Measurements from ENCODE around the gene ROCK2.

The ROCK2 gene

GRCh38 chr2:11224887-11225286, 119.5 kb downstream of the ROCK2 start:
- no peak for DNase-seq

- DNase-seq: no peak
Observed at GRCh38 chr2:11222845-11223244, 121.6 kb downstream of the ROCK2 start.

- no peak for DNase-seq
Observed at GRCh38 chr2:11220445-11220844, 124.0 kb downstream of the ROCK2 start.

GRCh38 chr2:11215407-11215806, 129.0 kb downstream of the ROCK2 start:
- no peak for DNase-seq

- no peak for DNase-seq
Observed at GRCh38 chr2:11214770-11215169, 129.7 kb downstream of the ROCK2 start.

- DNase-seq: no peak
Observed at GRCh38 chr2:11213975-11214374, 130.5 kb downstream of the ROCK2 start.

GRCh38 chr2:11213090-11213638, 131.3 kb downstream of the ROCK2 start:
- no peak for DNase-seq

GRCh38 chr2:11212645-11213044, 131.8 kb downstream of the ROCK2 start:
- DNase-seq: no peak

GRCh38 chr2:11208083-11208482, 136.4 kb downstream of the ROCK2 start:
- no peak for DNase-seq

GRCh38 chr2:11203480-11203879, 141.0 kb downstream of the ROCK2 start:
- no peak for DNase-seq

- DNase-seq: no peak
Observed at GRCh38 chr2:11201969-11202368, 142.5 kb downstream of the ROCK2 start.

GRCh38 chr2:11200651-11201050, 143.8 kb downstream of the ROCK2 start:
- DNase-seq: no peak

- no peak for DNase-seq
Observed at GRCh38 chr2:11196246-11196645, 148.2 kb downstream of the ROCK2 start.

- no peak for DNase-seq
Observed at GRCh38 chr2:11187731-11188130, 156.7 kb downstream of the ROCK2 start.

GRCh38 chr2:11187083-11187619, 157.3 kb downstream of the ROCK2 start:
- no peak for DNase-seq

- DNase-seq: no peak
Observed at GRCh38 chr2:11186145-11186544, 158.3 kb downstream of the ROCK2 start.

GRCh38 chr2:11182951-11183350, 161.5 kb downstream of the ROCK2 start:
- DNase-seq: no peak

- no peak for DNase-seq
Observed at GRCh38 chr2:11180653-11181052, 163.8 kb downstream of the ROCK2 start.

GRCh38 chr2:11179899-11180298, 164.5 kb downstream of the ROCK2 start:
- DNase-seq: no peak

GRCh38 chr2:11179196-11179595, 165.2 kb downstream of the ROCK2 start:
- DNase-seq: no peak

GRCh38 chr2:11177871-11178690, 166.4 kb downstream of the ROCK2 start:
- DNase-seq: no peak

GRCh38 chr2:11175293-11175795, 169.1 kb downstream of the ROCK2 start:
- no peak for DNase-seq

- no peak for DNase-seq
Observed at GRCh38 chr2:11174222-11174621, 170.2 kb downstream of the ROCK2 start.

- no peak for DNase-seq
Observed at GRCh38 chr2:11169333-11169732, 175.1 kb downstream of the ROCK2 start.
